Muscle of arm (tissue), 12 donors: ENCODE results near the gene GADL1. TPM values are rescaled to one million over a fixed set of nuclear protein-coding genes. Genes with fewer than 3 reads are reported as not detected.
A peak's percentile ranks its signal among the peaks of the same experiment; 100 is the strongest.

Experiments
- DNase-seq: peaks from one replicate; pipeline ENCODE4 v3.0.0-alpha.2; 2013
- polyA plus RNA-seq, 12 donors: library from polyadenylated mRNA; unstranded; fragments of 120-200 nt; gene quantifications; one replicate each; pipeline ENCODE4 v1.2.1, GENCODE V29; 2013; ENCODE audit not compliant: insufficient read length in 12 of 12

GADL1 gene
- polyA plus RNA-seq, 12 donors = 6.7 to 40.1 (median 25.9) TPM; not detected in 1

GRCh38 chr3:30890907-30891306, 3.6 kb downstream of the GADL1 start:
- DNase-seq = no peak

- DNase-seq = no peak
Measured at GRCh38 chr3:30886888-30887287, 7.6 kb downstream of the GADL1 start.

GRCh38 chr3:30878862-30879261, 15.6 kb downstream of the GADL1 start:
- DNase-seq = no peak

GRCh38 chr3:30875505-30875904, 19.0 kb downstream of the GADL1 start:
- no peak for DNase-seq

GRCh38 chr3:30873671-30874070, 20.8 kb downstream of the GADL1 start:
- DNase-seq = no peak

- no peak for DNase-seq
Measured at GRCh38 chr3:30872879-30873278, 21.6 kb downstream of the GADL1 start.

- DNase-seq = no peak
Measured at GRCh38 chr3:30871720-30872119, 22.7 kb downstream of the GADL1 start.

GRCh38 chr3:30864836-30865235, 29.6 kb downstream of the GADL1 start:
- no peak for DNase-seq

GRCh38 chr3:30864132-30864531, 30.3 kb downstream of the GADL1 start:
- no peak for DNase-seq

GRCh38 chr3:30862004-30862403, 32.5 kb downstream of the GADL1 start:
- no peak for DNase-seq

- no peak for DNase-seq
Measured at GRCh38 chr3:30858894-30859389, 35.5 kb downstream of the GADL1 start.

- DNase-seq = peak; percentile 39
Measured at GRCh38 chr3:30855400-30856292, 38.8 kb downstream of the GADL1 start.

- no peak for DNase-seq
Measured at GRCh38 chr3:30852833-30853232, 41.6 kb downstream of the GADL1 start.

- no peak for DNase-seq
Measured at GRCh38 chr3:30848087-30848779, 46.2 kb downstream of the GADL1 start.

- DNase-seq = peak; percentile 34
Measured at GRCh38 chr3:30847592-30847991, 46.9 kb downstream of the GADL1 start.

GRCh38 chr3:30845606-30846005, 48.9 kb downstream of the GADL1 start:
- no peak for DNase-seq

- DNase-seq = peak; percentile 64
Measured at GRCh38 chr3:30843877-30844276, 50.6 kb downstream of the GADL1 start.

- DNase-seq = no peak
Measured at GRCh38 chr3:30836141-30836540, 58.3 kb downstream of the GADL1 start.

GRCh38 chr3:30835667-30836066, 58.8 kb downstream of the GADL1 start:
- no peak for DNase-seq

- DNase-seq = no peak
Measured at GRCh38 chr3:30832961-30833575, 61.4 kb downstream of the GADL1 start.

- no peak for DNase-seq
Measured at GRCh38 chr3:30827080-30827479, 67.4 kb downstream of the GADL1 start.

GRCh38 chr3:30826531-30826942, 67.9 kb downstream of the GADL1 start:
- no peak for DNase-seq
